GM21423 (cell line): Measurements from ENCODE around the gene CTTNBP2NL.
"Not testable (repeated sequence)": the region's sequence is repeated elsewhere in the genome, so short reads cannot be mapped to it uniquely, and the experiment has no call there.

Source experiments
- ATAC-seq: cut with Tn5 transposase; IDR thresholded peaks from one replicate; pipeline ENCODE4 v1.9.1; 2021; ENCODE audit warnings: mild to moderate bottlenecking, moderate library complexity; ENCODE audit not compliant: unreplicated experiment

The CTTNBP2NL gene

DNA sequence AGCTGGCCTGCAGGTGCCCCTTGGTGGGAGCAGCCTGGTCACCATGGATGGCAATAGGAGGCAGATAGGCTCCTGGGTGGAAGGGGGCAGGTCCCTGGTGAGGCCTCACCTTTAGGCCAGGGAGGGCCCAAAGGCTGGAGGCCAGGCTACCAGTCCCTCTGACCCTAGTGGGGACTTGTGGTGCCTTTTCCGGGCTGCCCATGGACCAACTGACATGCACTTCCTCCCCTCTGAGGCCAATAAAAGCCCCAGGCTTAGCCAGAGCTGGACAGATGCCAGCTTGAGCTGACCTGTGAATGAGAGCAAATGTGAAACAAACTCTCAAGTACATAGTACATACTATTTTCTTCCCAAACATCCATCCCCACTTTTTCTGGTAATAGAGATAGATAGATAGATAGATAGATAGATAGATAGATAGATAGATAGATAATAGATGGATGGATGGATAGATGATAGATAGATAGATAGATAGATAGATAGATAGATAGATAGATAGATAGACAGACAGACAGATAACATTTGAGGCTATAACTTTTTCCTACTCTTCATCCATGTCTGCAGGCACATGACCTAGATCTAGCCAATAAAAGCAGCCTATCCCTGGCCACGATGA is 9.2 kb upstream of the CTTNBP2NL start:
- no peak for ATAC-seq

DNA sequence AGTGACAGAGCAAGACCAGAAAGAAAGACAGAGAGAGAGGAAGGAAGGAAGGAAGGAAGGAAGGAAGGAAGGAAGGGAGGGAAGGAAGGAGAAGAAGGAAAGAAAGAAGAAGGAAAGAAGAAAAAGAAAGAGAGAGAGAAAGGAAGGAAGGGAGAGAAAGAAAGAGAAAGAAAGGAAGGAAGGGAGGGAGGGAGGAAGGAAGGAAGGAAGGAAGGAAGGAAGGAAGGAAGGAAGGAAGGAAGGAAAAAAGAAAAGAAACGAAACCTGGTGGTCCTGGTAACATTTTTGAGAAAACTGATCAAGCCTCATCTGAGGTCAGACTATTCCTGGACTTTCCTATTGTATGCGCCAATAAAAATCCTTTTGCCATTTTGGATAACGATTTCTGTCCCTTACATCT is 8.2 kb upstream of the CTTNBP2NL start:
- no peak for ATAC-seq

DNA sequence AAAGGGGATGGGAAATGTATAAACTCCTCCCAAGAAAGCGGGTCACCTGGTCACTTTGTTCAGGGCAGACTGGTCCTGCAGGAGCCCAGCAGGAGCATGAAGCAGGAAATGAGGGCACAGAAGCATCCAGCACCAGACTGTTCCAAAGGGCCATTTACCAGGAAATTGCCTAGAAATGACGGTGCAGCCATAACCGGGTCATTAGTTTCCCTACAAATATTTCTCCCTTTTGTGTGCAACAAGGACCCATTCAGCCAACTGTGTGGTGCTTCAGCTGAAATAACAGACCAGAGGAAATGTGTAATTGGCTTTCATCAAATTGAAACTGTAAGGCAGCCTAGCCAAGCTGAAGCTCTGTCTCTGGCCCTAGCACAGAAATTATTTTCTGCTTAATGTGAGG is 7.6 kb upstream of the CTTNBP2NL start:
- no peak for ATAC-seq

DNA sequence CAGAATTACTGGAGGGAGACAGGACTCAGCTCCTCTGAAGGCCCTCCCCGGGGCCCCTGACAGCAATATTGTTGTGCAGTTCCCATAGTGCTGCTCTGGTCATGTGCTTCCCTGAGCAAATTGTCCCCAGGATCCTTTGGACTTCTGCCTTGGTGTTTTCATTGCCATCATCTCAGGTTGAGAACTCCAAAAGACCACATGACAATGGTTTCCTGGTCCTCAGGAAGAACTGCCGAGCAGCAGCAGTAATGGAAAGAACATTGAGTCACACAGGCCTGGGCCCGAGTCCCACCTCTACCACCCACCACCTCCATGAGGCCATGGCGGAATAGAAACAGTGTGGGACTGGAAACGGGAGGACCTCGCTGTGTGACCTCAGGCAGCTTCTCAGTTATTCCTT is 6.3 kb upstream of the CTTNBP2NL start:
- no peak for ATAC-seq

DNA sequence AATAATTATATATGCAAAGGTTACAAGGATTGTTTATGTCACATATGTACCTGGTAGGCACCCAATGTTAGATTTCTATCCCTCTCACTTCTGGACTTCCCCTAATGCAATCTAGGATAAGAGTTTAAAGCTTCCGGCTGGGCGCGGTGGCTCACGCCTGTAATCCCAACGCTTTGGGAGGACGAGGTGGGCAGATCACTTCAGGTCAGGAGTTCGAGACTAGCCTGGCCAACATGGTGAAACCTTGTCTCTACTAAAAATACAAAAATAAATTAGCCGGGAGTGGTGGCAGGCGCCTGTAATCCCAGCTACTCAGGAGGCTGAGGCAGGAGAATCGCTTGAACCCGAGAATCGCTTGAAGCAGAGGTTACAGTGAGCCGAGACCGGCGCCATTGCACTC is 5.7 kb upstream of the CTTNBP2NL start:
- not testable (repeated sequence) for ATAC-seq

DNA sequence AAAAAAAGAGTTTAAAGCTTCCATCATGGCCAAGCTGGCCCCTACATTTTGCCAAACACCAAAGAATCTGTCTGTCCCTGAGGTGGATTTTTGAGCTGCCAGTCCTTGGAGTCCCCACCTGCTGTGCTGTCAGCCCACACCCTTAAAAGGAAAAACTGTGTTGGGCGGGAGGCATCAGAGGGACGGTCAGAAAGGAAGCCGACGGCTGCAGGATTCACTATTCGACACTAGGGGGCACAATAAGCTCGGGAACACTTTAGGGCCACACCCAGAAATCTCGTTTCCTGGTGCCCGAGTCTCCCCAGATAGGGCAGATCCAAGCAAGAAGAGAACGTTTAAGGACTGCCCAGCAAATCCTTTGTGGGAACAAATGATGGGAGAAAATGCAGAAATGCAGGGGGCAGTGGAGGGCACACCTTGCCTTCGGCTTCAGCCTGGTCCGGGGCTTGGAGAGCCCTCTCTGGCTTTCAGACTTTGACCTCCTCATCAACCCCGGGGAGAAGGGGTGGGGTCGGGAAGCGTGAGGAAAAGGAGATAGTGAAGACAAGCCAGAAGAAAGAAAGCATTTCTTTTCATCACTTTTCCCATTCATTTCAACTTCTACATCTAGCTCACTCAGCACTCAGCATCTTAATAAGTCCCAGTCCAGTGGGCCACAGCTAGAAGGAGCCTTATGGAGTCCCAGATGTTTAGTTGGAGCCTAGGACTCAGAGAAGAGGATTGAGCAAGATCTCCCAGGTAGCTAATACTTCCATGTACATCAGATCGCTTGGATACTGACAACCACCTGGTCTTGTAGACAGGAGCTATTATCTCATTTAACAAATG is 5.0 kb upstream of the CTTNBP2NL start:
- ATAC-seq: peak; percentile 63

DNA sequence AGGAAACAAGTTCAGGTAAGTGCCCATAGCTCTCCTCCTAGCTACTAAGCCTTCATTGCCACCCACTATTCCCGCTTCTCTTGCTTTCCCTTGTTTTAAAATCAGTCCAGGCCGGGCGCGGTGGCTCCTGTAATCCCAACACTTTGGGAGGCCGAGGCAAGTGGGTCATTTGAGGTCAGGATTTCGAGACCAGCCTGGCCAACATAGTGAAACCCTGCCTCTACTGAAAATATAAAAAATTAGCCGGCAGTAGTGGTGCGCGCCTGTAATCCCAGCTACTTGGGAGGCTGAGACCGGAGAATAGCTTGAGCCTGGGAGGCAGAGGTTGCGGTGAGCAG is 4.4 kb upstream of the CTTNBP2NL start:
- no peak for ATAC-seq

DNA sequence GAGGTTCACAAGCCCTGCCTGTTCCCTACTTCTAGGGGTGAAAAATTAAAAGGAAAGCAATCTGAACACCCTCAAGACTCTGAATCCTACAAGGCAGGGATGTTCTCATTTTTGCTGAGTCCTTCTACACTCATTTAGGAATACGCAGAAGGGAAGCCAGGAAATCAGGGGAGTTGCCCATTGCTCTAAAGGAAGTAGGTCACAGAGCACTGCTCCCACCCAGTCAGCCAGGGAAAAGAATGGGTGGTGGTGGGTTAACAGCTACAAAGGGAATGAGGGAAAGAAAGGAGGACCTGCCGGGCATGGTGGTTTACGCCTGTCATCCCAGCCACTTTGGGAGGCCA is 2.4 kb upstream of the CTTNBP2NL start:
- no peak for ATAC-seq

DNA sequence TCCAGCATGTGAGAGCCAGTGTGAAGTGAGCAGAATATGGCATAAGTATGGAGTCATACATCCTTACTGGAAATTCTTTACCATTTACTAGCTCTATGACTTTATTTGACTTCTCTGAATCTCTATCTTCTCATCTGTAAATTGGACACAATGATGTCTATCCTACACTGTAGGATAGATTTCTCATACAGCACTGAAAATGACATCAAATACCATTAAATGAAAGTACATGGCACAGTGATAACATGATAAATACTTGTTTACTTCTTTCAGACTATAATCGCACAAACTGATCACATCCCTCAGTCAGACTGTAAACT is 1.3 kb upstream of the CTTNBP2NL start:
- no peak for ATAC-seq

DNA sequence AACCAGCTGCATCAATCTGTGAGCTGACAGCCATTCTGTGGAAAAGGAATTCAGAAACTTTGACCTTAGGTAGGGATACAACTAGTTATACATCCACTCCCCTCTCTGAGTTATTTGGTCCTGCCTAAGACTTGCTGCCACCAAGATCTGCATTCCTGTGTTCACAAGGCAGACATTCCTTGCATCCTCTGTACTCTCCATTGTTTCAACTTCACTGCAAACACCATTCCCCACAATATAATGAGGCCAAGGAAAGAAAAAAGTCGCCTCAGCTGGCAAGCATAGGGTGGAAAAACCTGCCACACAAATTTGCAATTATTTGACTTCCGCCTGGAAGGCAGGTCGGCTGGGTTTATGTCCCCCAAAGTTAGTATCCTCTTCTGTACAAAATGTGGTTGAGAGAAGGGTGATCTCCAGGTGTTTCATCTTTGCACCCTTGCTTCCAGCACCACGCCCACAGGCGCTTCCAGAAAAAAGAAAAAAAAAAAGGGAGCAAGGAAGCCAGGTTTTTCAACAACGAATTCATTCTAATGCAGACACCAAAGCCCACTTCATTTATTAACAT is 676 bp upstream of the CTTNBP2NL start:
- ATAC-seq: no peak

DNA sequence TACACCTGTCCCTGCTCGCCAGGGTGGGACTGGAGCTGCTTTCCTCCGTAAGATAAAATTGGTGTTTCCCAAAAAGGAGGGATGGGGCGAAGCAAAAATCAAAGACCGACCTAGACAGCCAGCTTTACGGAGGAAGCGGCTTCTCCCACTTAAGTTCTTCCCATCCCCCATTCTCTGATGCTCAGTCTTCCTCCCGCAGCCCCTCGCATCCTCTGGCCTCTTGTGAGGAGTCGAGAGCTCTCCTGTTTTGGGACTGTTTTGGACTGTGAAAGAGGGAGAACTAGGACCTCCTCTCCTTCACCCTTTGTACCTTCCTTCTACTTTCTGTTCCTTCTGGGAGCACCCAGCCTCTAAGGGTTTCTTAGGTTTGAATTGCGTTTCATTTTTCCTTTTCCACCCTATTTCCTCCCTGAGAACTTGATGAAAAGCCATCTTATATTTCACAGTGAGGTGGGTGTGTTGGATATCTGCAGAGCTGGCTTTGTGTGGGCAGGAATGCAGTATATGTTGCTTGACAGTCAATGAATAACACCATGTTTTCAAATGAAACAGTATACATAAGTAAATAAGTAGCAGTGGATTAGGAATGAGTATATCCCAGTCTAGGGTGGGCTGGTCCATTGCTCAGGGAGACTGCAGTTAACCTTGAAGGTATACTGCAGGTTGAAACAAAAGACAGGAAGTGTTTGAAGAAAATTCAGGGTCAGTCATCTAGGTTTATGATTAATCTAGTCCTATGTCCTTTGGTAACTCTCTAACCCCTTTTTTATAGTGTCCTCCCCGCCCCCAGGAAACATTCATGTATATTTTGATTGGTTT is 848 bp downstream of the CTTNBP2NL start:
- no peak for ATAC-seq

DNA sequence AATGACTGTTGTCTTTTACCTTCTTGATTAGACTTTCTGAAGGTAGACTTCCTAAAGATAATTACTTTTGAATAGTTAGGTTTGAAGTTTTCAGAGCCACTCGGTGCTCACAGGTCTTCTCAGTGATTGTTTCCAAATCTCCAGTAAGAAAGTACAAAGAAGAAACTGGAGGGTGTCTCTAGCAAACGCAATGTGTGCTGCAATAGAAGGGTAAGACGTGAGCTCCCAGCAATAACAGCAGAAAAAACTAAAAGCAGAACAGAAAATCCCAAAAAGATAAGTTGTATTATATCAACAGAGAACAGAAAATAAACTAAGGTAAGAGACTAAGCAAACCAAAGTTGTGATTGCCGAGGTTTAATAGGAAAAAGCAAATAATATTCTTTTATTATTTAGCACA is 1.8 kb downstream of the CTTNBP2NL start:
- no peak for ATAC-seq

DNA sequence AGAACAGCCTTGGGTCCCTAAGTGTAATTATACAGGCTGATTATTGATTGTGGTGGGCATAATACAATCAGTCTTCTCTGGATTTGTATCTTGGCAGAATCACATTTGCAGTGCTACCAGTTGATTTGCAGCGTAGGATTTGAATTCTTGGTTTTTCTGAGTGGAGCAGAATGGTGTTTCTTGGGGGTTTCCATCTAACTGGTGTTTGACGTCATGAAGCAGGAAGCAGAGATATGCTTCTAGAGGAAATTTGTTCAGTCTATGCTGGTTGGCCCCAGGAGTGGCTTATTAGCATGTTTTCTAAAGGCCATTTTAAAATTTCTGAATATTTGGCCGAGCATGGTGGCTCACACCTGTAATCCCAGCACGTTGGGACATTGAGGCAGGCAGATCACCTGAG is 3.4 kb downstream of the CTTNBP2NL start:
- no peak for ATAC-seq

DNA sequence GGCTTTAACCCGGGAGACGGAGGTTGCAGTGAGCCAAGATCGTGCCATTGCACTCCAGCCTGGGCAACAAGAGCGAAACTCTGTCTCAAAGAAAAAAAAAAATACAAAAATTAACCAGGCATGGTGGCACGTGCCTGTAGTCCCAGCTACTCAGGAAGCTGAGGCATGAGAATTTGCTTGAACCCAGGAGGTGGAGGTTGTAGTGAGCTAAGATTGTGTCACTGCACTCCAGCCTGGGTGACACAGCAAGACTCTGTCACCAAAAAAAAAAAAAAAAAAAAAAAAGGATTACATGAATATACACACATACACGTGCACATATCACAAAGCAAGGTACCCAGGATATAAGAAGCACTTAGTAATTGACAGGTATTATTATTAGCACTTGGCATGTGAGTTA is 4.7 kb downstream of the CTTNBP2NL start:
- not testable (repeated sequence) for ATAC-seq

DNA sequence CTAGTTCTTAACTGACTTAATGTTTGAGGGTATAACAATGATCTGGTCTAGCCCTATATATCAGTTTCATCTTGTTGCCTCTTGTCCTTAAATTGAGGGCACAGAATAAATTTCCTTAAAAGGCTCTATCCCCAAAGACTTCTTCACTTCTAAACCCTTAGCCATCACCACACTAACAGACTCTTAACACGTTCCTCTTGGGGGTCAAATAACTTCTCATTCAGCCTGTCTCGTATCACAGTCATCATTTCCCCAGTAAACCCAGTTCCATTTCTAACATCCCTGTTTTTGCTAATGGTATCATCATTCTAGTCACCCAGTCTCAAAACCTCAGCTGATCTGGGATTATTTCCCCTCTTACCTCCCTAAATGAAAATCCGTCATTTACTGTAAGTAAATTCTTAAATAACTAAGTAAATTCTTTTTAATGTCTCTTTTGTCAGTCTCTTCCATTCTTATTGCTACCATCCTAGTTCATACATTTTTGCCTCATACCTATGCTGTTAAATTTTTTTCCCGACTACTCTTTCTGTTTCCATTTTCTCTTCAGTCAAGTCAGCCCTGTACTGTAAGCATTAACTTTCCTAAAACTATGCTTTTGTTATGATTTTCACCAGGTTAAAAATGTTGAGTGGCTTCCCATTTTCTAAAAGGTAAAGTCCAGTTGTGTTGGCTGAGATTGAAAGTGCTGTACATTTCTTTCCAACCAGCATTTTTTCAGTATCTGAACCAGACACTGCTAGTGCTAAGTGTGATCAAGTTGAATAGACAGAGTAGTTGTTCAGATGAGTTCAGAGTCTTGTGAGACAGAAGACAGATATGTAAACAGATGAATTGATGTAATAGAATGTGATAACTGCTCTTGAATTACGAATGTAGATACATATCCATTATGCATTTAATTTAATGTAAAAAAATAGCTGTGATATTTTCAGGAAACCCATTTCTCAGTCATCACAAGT is 6.9 kb downstream of the CTTNBP2NL start:
- peak; percentile 50 for ATAC-seq

DNA sequence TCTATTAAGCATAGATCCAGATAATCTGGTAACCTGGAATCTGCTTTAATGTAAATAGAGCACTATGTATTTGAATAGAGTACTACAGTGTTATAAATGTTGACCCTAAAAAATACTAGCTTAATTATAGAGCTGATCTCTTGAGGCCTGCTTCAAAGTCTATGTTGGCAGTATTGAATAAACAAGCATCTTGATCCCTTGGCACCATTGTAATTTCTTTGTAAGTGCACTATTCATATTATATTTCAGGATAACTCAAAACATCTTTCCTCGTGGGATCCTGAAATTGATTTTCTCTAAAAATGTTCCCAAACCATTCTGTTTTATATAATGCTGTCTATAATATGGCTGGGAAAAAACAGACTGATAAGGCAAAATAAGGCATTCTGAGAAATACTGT is 10.8 kb downstream of the CTTNBP2NL start:
- no peak for ATAC-seq

DNA sequence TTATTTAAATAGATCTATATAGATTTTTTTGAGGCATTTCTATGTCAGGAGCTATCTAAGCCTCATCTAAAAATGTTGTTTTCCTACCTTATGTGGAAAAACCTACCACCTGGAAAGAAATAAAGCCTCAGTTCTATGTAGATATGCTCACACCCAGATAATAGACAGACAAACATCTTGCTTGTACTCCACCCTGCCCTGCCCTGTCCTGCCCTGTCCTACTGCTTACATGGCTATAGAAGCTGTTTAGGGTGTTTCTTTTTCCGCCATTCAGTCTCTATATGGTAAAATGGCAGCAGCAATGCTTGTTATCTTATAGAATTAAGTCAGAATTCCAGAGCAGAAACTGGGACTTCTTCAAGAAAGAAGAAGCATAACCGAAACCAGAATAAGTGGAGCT is 13.4 kb downstream of the CTTNBP2NL start:
- no peak for ATAC-seq

DNA sequence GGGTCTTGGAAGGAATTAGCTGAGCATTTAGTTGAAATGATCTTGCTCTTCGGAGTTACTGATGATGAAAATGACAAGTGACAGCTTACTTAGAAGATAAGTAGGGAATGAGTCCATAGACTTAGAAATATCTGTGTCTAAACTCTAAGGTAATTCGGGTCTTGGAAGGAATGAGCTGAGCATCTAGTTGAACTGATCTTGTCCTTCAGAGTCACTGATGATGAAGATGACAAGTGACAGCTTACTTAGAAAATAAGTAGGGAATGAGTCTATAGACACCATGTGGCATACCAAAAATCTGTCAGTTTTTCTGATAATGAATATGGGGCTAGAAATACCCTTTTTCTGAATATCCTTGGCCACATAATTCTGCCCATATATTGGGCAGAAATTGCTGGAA is 14.7 kb downstream of the CTTNBP2NL start:
- no peak for ATAC-seq

DNA sequence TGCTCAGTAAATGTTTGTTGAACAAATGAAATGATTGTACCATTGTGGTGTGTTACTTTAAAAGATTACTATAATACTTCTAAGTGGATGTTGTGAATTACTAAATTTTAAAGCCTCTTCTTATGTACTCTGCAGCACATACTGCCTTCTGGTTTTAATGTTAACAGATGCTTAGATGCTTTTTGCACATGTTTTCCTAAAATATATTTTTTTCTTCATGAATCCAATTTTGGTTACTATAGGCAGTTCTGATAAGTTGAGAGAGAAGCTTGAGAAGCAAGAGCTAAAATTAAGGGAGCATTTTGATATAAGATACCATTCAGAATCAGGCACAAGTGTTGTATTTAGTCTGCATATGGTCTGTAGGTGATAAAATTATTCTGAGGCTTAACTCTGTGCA is 21.3 kb downstream of the CTTNBP2NL start:
- ATAC-seq: no peak

DNA sequence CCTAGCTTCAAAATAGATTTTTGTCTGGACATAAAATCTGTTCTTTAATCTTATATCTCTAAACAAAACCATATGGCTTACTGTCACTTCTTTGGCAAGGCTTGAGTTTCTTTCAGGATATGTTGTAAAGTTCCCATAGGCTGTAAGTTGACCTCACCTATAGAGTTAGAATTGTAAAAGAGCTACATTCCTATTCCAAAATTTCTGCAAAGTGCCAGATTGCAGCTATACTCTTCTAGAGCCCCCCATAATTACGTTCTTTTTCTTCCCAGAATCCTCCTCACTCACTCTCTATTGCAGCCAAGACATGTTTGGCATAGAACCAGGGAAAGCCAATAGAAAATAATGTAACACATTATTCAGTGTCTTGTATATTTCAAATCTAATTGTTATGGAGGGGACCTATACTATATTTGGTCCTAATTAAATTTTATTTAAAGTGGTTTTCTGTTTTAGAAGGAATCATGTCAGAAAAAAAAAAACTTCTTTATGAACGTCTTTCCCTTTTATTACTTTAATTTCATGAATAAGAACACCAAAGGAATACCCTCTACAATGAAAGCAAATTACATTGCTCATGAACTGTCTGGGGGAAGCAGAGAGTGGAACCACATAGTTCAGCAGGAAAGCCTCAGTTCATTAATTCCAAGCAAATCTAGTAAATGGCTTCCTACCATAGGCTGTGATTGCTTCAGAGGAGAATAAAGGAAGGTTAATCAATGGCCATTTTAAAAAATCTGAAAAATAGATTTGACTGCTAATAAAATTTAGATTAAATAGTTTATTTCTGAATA is 22.3 kb downstream of the CTTNBP2NL start:
- ATAC-seq: no peak
